HepG2 (cell line): Measurements from ENCODE around the gene ANAPC1. TPM values are rescaled to one million over a fixed set of nuclear protein-coding genes. Genes with fewer than 3 reads are reported as not detected.
A peak's percentile ranks its signal among the peaks of the same experiment; 100 is the strongest.

ENCODE experiments used
- ATRX ChIP-seq: sonication (generic); formaldehyde crosslinking; IDR thresholded peaks from 2 replicates; pipeline ENCODE4 v1.4.0; 2020; ENCODE audit warnings: missing genetic modification reagents, borderline replicate concordance
- FOXK1 ChIP-seq: sonication (generic); formaldehyde crosslinking; IDR thresholded peaks from 2 replicates; pipeline ENCODE4 v1.4.0; 2020; ENCODE audit warnings: low read depth, missing genetic modification reagents, borderline replicate concordance
- HDAC1 ChIP-seq: sonication (generic); formaldehyde crosslinking; IDR thresholded peaks from 2 replicates; pipeline ENCODE4 v1.5.1; 2020; ENCODE audit warnings: mild to moderate bottlenecking, missing genetic modification reagents
- HIVEP1 ChIP-seq: sonication (generic); formaldehyde crosslinking; IDR thresholded peaks from 2 replicates; pipeline ENCODE4 v1.4.0; 2020; ENCODE audit warnings: mild to moderate bottlenecking, missing genetic modification reagents
- JDP2 ChIP-seq: sonication (generic); formaldehyde crosslinking; IDR thresholded peaks from 2 replicates; pipeline ENCODE4 v1.8.1; 2022; ENCODE audit warnings: missing genetic modification reagents, borderline replicate concordance
- MED13 ChIP-seq: sonication (generic); formaldehyde crosslinking; IDR thresholded peaks from 2 replicates; pipeline ENCODE4 v1.5.0; 2020; ENCODE audit warnings: missing genetic modification reagents
- MIER2 ChIP-seq: IDR thresholded peaks from 2 replicates; pipeline ENCODE4 v1.6.1; 2016; ENCODE audit warnings: missing biosample characterization, missing genetic modification reagents
- MIER3 ChIP-seq: IDR thresholded peaks from 2 replicates; pipeline ENCODE4 v1.6.1; 2016; ENCODE audit warnings: missing compliant biosample characterization, borderline replicate concordance
- MTA1 ChIP-seq: sonication (generic); formaldehyde crosslinking; IDR thresholded peaks from 2 replicates; pipeline ENCODE4 v1.4.0; 2020; ENCODE audit warnings: missing genetic modification reagents, mild to moderate bottlenecking, borderline replicate concordance
- NFE2 ChIP-seq: sonication (generic); formaldehyde crosslinking; IDR thresholded peaks from 2 replicates; pipeline ENCODE4 v1.4.0; 2020; ENCODE audit warnings: missing genetic modification reagents
- ONECUT2 ChIP-seq: sonication (generic); formaldehyde crosslinking; IDR thresholded peaks from 2 replicates; pipeline ENCODE4 v1.4.0; 2020; ENCODE audit warnings: missing genetic modification reagents
- PAWR ChIP-seq: sonication (generic); formaldehyde crosslinking; IDR thresholded peaks from 2 replicates; pipeline ENCODE4 v1.4.0; 2020; ENCODE audit warnings: missing genetic modification reagents, mild to moderate bottlenecking, borderline replicate concordance
- RBM22 ChIP-seq: fragments of 200-400 bp; formaldehyde crosslinking; optimal IDR thresholded peaks from 2 replicates; pipeline ENCODE3; 2017; ENCODE audit warnings: mild to moderate bottlenecking, low read length, moderate library complexity
- YEATS2 ChIP-seq: sonication (generic); formaldehyde crosslinking; IDR thresholded peaks from 2 replicates; pipeline ENCODE4 v1.4.0; 2020; ENCODE audit warnings: missing genetic modification reagents, borderline replicate concordance
- ZNF10 ChIP-seq: sonication (generic); formaldehyde crosslinking; IDR thresholded peaks from 2 replicates; pipeline ENCODE4 v1.4.0; 2020; ENCODE audit warnings: mild to moderate bottlenecking, low read depth, missing genetic modification reagents, borderline replicate concordance
- ZNF225 ChIP-seq: sonication (generic); formaldehyde crosslinking; IDR thresholded peaks from 2 replicates; pipeline ENCODE4 v1.4.0; 2020; ENCODE audit warnings: mild to moderate bottlenecking, missing genetic modification reagents
- ZNF501 ChIP-seq: sonication (generic); formaldehyde crosslinking; IDR thresholded peaks from 2 replicates; pipeline ENCODE4 v1.5.1; 2020; ENCODE audit warnings: mild to moderate bottlenecking, moderate library complexity, missing genetic modification reagents
- ZNF546 ChIP-seq: sonication (generic); formaldehyde crosslinking; conservative IDR thresholded peaks from 2 replicates; pipeline ENCODE4 v1.8.1; 2023; ENCODE audit warnings: mild to moderate bottlenecking, missing genetic modification reagents
- ZNF564 ChIP-seq: sonication (generic); formaldehyde crosslinking; IDR thresholded peaks from 2 replicates; pipeline ENCODE4 v1.8.1; 2023; ENCODE audit warnings: mild to moderate bottlenecking, missing genetic modification reagents
- ZNF703 ChIP-seq: sonication (generic); formaldehyde crosslinking; IDR thresholded peaks from 2 replicates; pipeline ENCODE4 v1.5.1; 2020; ENCODE audit warnings: missing genetic modification reagents, mild to moderate bottlenecking, moderate library complexity, borderline replicate concordance
- ZNF788 ChIP-seq: sonication (generic); formaldehyde crosslinking; IDR thresholded peaks from 2 replicates; pipeline ENCODE4 v1.5.0; 2020; ENCODE audit warnings: mild to moderate bottlenecking, missing genetic modification reagents, borderline replicate concordance
- ZNF816 ChIP-seq: sonication (generic); formaldehyde crosslinking; IDR thresholded peaks from 2 replicates; pipeline ENCODE4 v1.8.0; 2022; ENCODE audit warnings: missing genetic modification reagents, mild to moderate bottlenecking, borderline replicate concordance
- ZNF839 ChIP-seq: sonication (generic); formaldehyde crosslinking; IDR thresholded peaks from 2 replicates; pipeline ENCODE4 v1.4.0; 2020; ENCODE audit warnings: missing genetic modification reagents, mild to moderate bottlenecking, borderline replicate concordance
- polyA plus RNA-seq, 8 experiments: library from polyadenylated mRNA; depleted of rRNA in 3 of 8; stranded (reverse) in 7 of 8; unstranded in 1 of 8; fragments of >200 nt; fragmentation: Illumina TruSeq in 4 of 8; extraction: Trizol in 4 of 8; gene quantifications; 2 replicates each; pipeline versions ENCODE4 v1.2.1 to v1.2.3, GENCODE V29; 2011 to 2016; ENCODE audit warnings: low read depth in 4 of 8, missing spikeins in 1 of 8, mixed read lengths in 1 of 8; ENCODE audit not compliant: insufficient read depth in 1 of 8
- total RNA-seq, 5 experiments: library from RNA; depleted of rRNA; stranded (reverse); fragments of >200 nt; fragmentation: Illumina TruSeq; extraction: Trizol; gene quantifications; 2 replicates each; pipeline ENCODE4 v1.2.3, GENCODE V29; 2016; ENCODE audit warnings: low read depth in 1 of 5
- TF ChIP-seq, protein P1 (sequence below): sonication (generic); formaldehyde crosslinking; IDR thresholded peaks from 2 replicates; pipeline ENCODE4 v1.8.0; 2022; ENCODE audit warnings: mild to moderate bottlenecking, missing genetic modification reagents
- TF ChIP-seq, protein P2 (sequence below): sonication (generic); formaldehyde crosslinking; IDR thresholded peaks from 2 replicates; pipeline ENCODE4 v1.4.0; 2020; ENCODE audit warnings: low read depth, mild to moderate bottlenecking, missing genetic modification reagents
- TF ChIP-seq, protein P3 (sequence below): IDR thresholded peaks from 2 replicates; pipeline ENCODE4 v1.6.1; 2016; ENCODE audit warnings: missing biosample characterization, missing genetic modification reagents, low read depth

Gene ANAPC1
- total and polyA plus RNA-seq, 2 of the 13 experiments (the other 11 are each of a cell fraction or from before 2014, with no cell fraction given): 50.0 to 89.7 TPM

DNA sequence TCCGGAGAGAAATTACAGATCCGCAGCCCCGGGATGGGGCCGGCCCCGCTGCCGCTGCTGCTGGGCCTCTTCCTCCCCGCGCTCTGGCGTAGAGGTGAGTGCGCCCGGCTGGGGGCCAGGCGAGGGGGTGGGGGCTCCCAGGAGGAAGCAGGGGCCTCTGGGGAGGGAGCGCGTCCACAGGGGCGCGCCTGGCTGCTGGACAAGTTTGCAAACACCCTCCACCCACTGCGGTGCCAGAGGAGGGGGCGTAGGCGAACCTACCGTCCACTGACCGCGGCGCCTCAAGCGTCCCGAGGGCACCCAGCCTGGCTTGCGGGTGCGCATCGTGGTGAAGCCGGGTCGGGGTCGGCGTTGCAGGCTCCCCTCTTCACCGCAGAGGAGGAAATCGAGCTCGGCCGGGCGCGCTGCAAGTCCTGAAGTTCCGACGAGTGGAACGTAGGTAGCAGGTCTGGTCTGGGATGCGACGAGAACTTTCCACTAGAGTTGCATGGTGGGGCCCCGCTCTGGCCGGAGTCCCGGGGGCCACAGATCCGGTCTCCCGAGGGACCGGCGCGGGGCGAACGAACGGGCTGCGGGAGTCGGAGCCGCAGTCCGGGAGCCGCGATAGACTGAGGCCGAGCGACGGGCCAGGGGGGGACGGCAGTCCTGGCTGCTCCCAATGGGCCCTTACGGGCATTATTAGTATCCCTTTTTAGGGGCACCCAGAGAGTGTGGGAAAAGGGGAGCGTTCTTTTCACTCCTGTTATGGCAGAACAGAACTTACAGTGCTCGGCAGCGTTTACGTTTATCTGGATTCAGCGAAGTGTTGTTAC, 14.9 kb upstream of the ANAPC1 start (continued):
- TF ChIP-seq, protein P1, sequence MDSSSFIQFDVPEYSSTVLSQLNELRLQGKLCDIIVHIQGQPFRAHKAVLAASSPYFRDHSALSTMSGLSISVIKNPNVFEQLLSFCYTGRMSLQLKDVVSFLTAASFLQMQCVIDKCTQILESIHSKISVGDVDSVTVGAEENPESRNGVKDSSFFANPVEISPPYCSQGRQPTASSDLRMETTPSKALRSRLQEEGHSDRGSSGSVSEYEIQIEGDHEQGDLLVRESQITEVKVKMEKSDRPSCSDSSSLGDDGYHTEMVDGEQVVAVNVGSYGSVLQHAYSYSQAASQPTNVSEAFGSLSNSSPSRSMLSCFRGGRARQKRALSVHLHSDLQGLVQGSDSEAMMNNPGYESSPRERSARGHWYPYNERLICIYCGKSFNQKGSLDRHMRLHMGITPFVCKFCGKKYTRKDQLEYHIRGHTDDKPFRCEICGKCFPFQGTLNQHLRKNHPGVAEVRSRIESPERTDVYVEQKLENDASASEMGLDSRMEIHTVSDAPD (CRISPR knock-in tag): peak; percentile 78; the same call in 1 of the 2 replicates
- TF ChIP-seq MIER3 (CRISPR knock-in tag): peak; percentile 44; the same call in 1 of the 2 replicates
- no peak for TF ChIP-seq MED13 (CRISPR knock-in tag)
- peak; percentile 56; the same call in 1 of the 2 replicates for TF ChIP-seq ZNF703 (CRISPR knock-in tag)
- TF ChIP-seq ZNF788 (CRISPR knock-in tag): peak; percentile 11; the same call in 1 of the 2 replicates
- no peak for TF ChIP-seq NFE2 (CRISPR knock-in tag)
- TF ChIP-seq, protein P2, sequence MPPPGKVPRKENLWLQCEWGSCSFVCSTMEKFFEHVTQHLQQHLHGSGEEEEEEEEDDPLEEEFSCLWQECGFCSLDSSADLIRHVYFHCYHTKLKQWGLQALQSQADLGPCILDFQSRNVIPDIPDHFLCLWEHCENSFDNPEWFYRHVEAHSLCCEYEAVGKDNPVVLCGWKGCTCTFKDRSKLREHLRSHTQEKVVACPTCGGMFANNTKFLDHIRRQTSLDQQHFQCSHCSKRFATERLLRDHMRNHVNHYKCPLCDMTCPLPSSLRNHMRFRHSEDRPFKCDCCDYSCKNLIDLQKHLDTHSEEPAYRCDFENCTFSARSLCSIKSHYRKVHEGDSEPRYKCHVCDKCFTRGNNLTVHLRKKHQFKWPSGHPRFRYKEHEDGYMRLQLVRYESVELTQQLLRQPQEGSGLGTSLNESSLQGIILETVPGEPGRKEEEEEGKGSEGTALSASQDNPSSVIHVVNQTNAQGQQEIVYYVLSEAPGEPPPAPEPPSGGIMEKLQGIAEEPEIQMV: no peak
- peak; percentile 17; the same call in 1 of the 2 replicates for TF ChIP-seq ZNF225 (CRISPR knock-in tag)
- TF ChIP-seq RBM22: no peak
- 0 out of 2 replicates have a peak, but pooled peaks have one; percentile 4 for TF ChIP-seq ONECUT2 (CRISPR knock-in tag)
- TF ChIP-seq ZNF564 (CRISPR knock-in tag): peak; percentile 69; the same call in 1 of the 2 replicates
- 0 out of 2 replicates have a peak, but pooled peaks have one; percentile 74 for TF ChIP-seq ZNF816 (CRISPR knock-in tag)
- TF ChIP-seq, protein P3, sequence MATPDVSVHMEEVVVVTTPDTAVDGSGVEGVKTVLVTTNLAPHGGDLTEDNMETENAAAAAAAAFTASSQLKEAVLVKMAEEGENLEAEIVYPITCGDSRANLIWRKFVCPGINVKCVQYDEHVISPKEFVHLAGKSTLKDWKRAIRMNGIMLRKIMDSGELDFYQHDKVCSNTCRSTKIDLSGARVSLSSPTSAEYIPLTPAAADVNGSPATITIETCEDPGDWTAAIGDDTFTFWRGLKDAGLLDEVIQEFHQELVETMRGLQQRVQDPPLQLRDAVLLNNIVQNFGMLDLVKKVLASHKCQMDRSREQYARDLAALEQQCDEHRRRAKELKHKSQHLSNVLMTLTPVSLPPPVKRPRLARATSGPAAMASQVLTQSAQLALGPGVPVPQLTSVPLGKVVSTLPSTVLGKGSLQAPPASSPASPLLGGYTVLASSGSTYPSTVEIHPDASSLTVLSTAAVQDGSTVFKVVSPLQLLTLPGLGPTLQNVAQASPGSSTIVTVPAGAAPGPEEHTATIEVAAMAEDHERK: no peak
- TF ChIP-seq ZNF839 (CRISPR knock-in tag): no peak; the same call in 1 of the 2 replicates
- TF ChIP-seq HIVEP1 (CRISPR knock-in tag): peak; percentile 78
- no peak for TF ChIP-seq PAWR (CRISPR knock-in tag)
- no peak for TF ChIP-seq YEATS2
- TF ChIP-seq ZNF10 (CRISPR knock-in tag): no peak
- TF ChIP-seq FOXK1 (CRISPR knock-in tag): no peak
- TF ChIP-seq ZNF501: peak; percentile 70; the same call in 1 of the 2 replicates
- TF ChIP-seq MIER2: 0 out of 2 replicates have a peak, but pooled peaks have one; percentile 15
- TF ChIP-seq MTA1: peak; percentile 27; the same call in 1 of the 2 replicates
- TF ChIP-seq JDP2 (CRISPR knock-in tag): no peak; the same call in 1 of the 2 replicates
- TF ChIP-seq ATRX (CRISPR knock-in tag): no peak
- TF ChIP-seq ZNF546 (CRISPR knock-in tag): no peak
- peak; percentile 65 for TF ChIP-seq HDAC1 (CRISPR knock-in tag)
